ENCODE measurements around the gene UCHL3. TPM values are rescaled to one million over a fixed set of nuclear protein-coding genes. Genes with fewer than 3 reads are reported as not detected.

UCHL3 gene
- total and polyA plus RNA-seq, 2 of the 4 experiments (the other 2 are of a cell fraction) = 63.8 to 68.3 TPM

GRCh38 chr13:75521956-75522355 lies 27.6 kb upstream of the UCHL3 start:
- in situ Hi-C loops (cut with MboI; ENCODE audit: low sequenced_read_pairs) = no loop called here
- ChIA-PET CTCF (no interaction called here), POLR2A (ENCODE audit: unreplicated experiment) (no interaction called here)
- no peak overlapping the region for H2AK9ac ChIP-seq (replicated peaks; ENCODE audit: low read depth, low read length, poor library complexity)
- intact Hi-C loops (cut with micrococcal nuclease) = no loop called here
- no peak overlapping the region for H3K56ac ChIP-seq (ENCODE audit: extremely low read depth, insufficient read depth, low read length)
- WGBS, 2 experiments (ENCODE audit: extremely low coverage in 2 of 2, insufficient read length in 1 of 2) = no CpG with 5 or more reads among the region's 3 CpGs
- no peak overlapping the region for H3K4ac ChIP-seq (ENCODE audit: low read depth, low read length)
- no peak overlapping the region for H2AFZ ChIP-seq (replicated peaks; ENCODE audit: low read length, poor library complexity)
- H3K27ac ChIP-seq (ENCODE audit: insufficient read depth, low read length) = no peak overlapping the region
- H3K79me1 ChIP-seq (ENCODE audit: low read depth in 1 of 2, low read length in 2 of 2) = no peaks in the 10 kb centered on the region
- no peak overlapping the region for H2BK120ac ChIP-seq (ENCODE audit: low read depth, low read length)
- no peak overlapping the region for H4K8ac ChIP-seq (ENCODE audit: low read depth in 2 of 2, low read length in 2 of 2)
- dilution Hi-C loops (cut with HindIII; ENCODE audit: low sequenced_read_pairs, unreplicated experiment) = no loop called here
- H2BK20ac ChIP-seq (ENCODE audit: low read depth, low read length) = no peak overlapping the region
- no peak overlapping the region for H3K9ac ChIP-seq (ENCODE audit: low read depth, low read length)
- DNase-seq = no peak
- ATAC-seq (ENCODE audit: low read depth) = no peak
- H3K4me3 ChIP-seq (ENCODE audit: insufficient read depth, low read depth, low read length) = no peak overlapping the region
- no peaks in the 10 kb centered on the region for H3K4me1 ChIP-seq (ENCODE audit: control insufficient read depth, insufficient read depth, low read length)
- no TSS peak for BruUV-seq (replicated peaks)
- H3K14ac ChIP-seq (replicated peaks; ENCODE audit: low read depth, low read length) = no peak overlapping the region
- TF ChIP-seq MXI1 (IDR thresholded peaks at IDR 0.05; ENCODE audit: borderline replicate concordance, low read depth, low read length) = no peak
- TF ChIP-seq RFX5 (IDR thresholded peaks at IDR 0.05; ENCODE audit: low read depth, low read length) = no peak
- TF ChIP-seq MAZ (IDR thresholded peaks at IDR 0.05; ENCODE audit: borderline replicate concordance, low read depth, low read length) = no peak
- no peak for TF ChIP-seq RAD21 (IDR thresholded peaks at IDR 0.05; ENCODE audit: low read length)
- no peak for TF ChIP-seq CTCF (conservative IDR thresholded peaks at IDR 0.05; ENCODE audit: low read depth, low read length)
- TF ChIP-seq SMC3 (IDR thresholded peaks at IDR 0.05; ENCODE audit: low read depth, low read length) = no peak
- no peak for TF ChIP-seq MAFK (IDR thresholded peaks at IDR 0.05; ENCODE audit: low read depth, low read length)
- TF ChIP-seq RCOR1 (IDR thresholded peaks at IDR 0.05; ENCODE audit: insufficient replicate concordance, low read length) = no peak
- TF ChIP-seq USF2 (IDR thresholded peaks at IDR 0.05; ENCODE audit: low read depth, low read length) = no peak
- TF ChIP-seq NFE2L2 (IDR thresholded peaks at IDR 0.05; ENCODE audit: low read depth, low read length) = no peak
- TF ChIP-seq FOS (IDR thresholded peaks at IDR 0.05; ENCODE audit: low read depth, low read length) = no peak
- TF ChIP-seq CEBPB (IDR thresholded peaks at IDR 0.05; ENCODE audit: low read depth, low read length) = no peak
- TF ChIP-seq POLR2A (IDR thresholded peaks at IDR 0.05; ENCODE audit: low read depth, low read length) = no peak
- no peaks in the 10 kb centered on the region for H3K9me1 ChIP-seq (ENCODE audit: insufficient read depth, low read length)
- peaks cover 2% of the 10 kb centered on the region; the same call in 1 of the 2 replicates for H3K9me3 ChIP-seq (ENCODE audit: control insufficient read depth, insufficient read depth, low read length)
- no peak overlapping the region for H4K5ac ChIP-seq (ENCODE audit: low read depth, low read length)
- no peak overlapping the region for H3K4me2 ChIP-seq (ENCODE audit: low read depth, low read length)
- no peak overlapping the region for H3K18ac ChIP-seq (ENCODE audit: low read depth, low read length)
- no peak overlapping the region for H2BK15ac ChIP-seq (ENCODE audit: low read depth, low read length)
- no peak overlapping the region for H3K23ac ChIP-seq (ENCODE audit: low read depth, low read length)
- H2BK5ac ChIP-seq (ENCODE audit: low read depth, low read length, poor library complexity, severe bottlenecking) = no peak overlapping the region
- H2AK5ac ChIP-seq (ENCODE audit: low read depth, low read length) = no peak overlapping the region
- H4K91ac ChIP-seq (ENCODE audit: insufficient read depth, low read depth, low read length) = no peak overlapping the region
- no peaks in the 10 kb centered on the region for H4K20me1 ChIP-seq (ENCODE audit: insufficient read depth, low read length)
- no peaks in the 10 kb centered on the region; the same call in 1 of the 2 replicates for H3K36me3 ChIP-seq (ENCODE audit: control insufficient read depth, insufficient read depth, low read length)
- H3K27me3 ChIP-seq (ENCODE audit: control insufficient read depth, insufficient read depth, low read length) = no peaks in the 10 kb centered on the region
